H54 (cell line): ENCODE data around the gene LIN37.

Experiments
- DNase-seq: peaks from one replicate; pipeline ENCODE4 v3.0.0; 2011; ENCODE audit warnings: low spot score, mixed read lengths; ENCODE audit not compliant: insufficient read length
- FAIRE-seq: peaks from 3 replicates; lab custom pipeline; 2011; peaks lifted over from hg19 to GRCh38; lab: Jason Lieb, UNC
- POLR2A ChIP-seq: IDR thresholded peaks from 2 replicates; pipeline ENCODE4 v1.6.1; 2011; ENCODE audit warnings: low read depth, mild to moderate bottlenecking, low read length

LIN37 gene

GRCh38 chr19:35724560-35724959 lies 23.8 kb upstream of the LIN37 start:
- no peak for TF ChIP-seq POLR2A
- FAIRE-seq (no peak), DNase-seq (no peak)

- FAIRE-seq (no peak), DNase-seq (no peak)
- TF ChIP-seq POLR2A = no peak
Observed at GRCh38 chr19:35725216-35725861, 23.0 kb upstream of the LIN37 start.

- no peak for FAIRE-seq
- no peak for TF ChIP-seq POLR2A
- DNase-seq = no peak
Observed at GRCh38 chr19:35727053-35727955, 21.1 kb upstream of the LIN37 start.

GRCh38 chr19:35727956-35728706 lies 20.2 kb upstream of the LIN37 start:
- FAIRE-seq (no peak), DNase-seq (no peak)
- no peak for TF ChIP-seq POLR2A

- FAIRE-seq (no peak), DNase-seq (no peak)
- TF ChIP-seq POLR2A = no peak
Observed at GRCh38 chr19:35729021-35729420, 19.4 kb upstream of the LIN37 start.

- DNase-seq (no peak), FAIRE-seq (no peak)
- TF ChIP-seq POLR2A = no peak
Observed at GRCh38 chr19:35729763-35730162, 18.6 kb upstream of the LIN37 start.

- FAIRE-seq (no peak), DNase-seq (no peak)
- TF ChIP-seq POLR2A = no peak
Observed at GRCh38 chr19:35730326-35730725, 18.1 kb upstream of the LIN37 start.

- TF ChIP-seq POLR2A = no peak
- DNase-seq (no peak), FAIRE-seq (no peak)
Observed at GRCh38 chr19:35731353-35731752, 17.0 kb upstream of the LIN37 start.

GRCh38 chr19:35731779-35732405 lies 16.5 kb upstream of the LIN37 start:
- no peak for DNase-seq

GRCh38 chr19:35732540-35733179 lies 15.7 kb upstream of the LIN37 start:
- TF ChIP-seq POLR2A = no peak
- DNase-seq (no peak), FAIRE-seq (no peak)

More at GRCh38 chr19:35731779-35732405, 16.5 kb upstream of the LIN37 start:
- no peak for TF ChIP-seq POLR2A
- FAIRE-seq = no peak

GRCh38 chr19:35733180-35734125 lies 14.9 kb upstream of the LIN37 start:
- no peak for FAIRE-seq
- no peak for DNase-seq
- TF ChIP-seq POLR2A = no peak

- DNase-seq = no peak
- TF ChIP-seq POLR2A = no peak
- no peak for FAIRE-seq
Observed at GRCh38 chr19:35734273-35734672, 14.1 kb upstream of the LIN37 start.
